Esophagus squamous epithelium (tissue), 5 donors: Measurements from ENCODE around the gene NPPB. TPM values are rescaled to one million over a fixed set of nuclear protein-coding genes. Genes with fewer than 3 reads are reported as not detected.

ENCODE experiments used
- DNase-seq: peaks from one replicate; lab custom pipeline; 2025; lab: John Stamatoyannopoulos, UW
- H3K27ac ChIP-seq, 4 donors: fragments of 200-600 bp; sonication (generic); one replicate each; pipeline ENCODE4 v1.5.1; 2016 to 2019; ENCODE audit warnings: mild to moderate bottlenecking in 1 of 4
- H3K27me3 ChIP-seq, 4 donors: fragments of 200-600 bp; sonication (generic); 1 replicate in 3 of 4; 2 replicates in 1 of 4; pipeline versions ENCODE4 v1.5.1 to v1.6.0; 2017 to 2021; ENCODE audit warnings: antibody characterized with exemption in 1 of 4
- H3K36me3 ChIP-seq, 3 donors: fragments of 200-600 bp; sonication (generic); one replicate each; pipeline ENCODE4 v1.5.1; 2016 to 2019
- H3K4me1 ChIP-seq, 3 donors: fragments of 200-600 bp; sonication (generic); one replicate each; pipeline ENCODE4 v1.5.1; 2017 to 2019
- H3K4me3 ChIP-seq, 4 donors: fragments of 200-600 bp; sonication (generic); 1 replicate in 3 of 4; 2 replicates in 1 of 4; pipeline ENCODE4 v1.5.1; 2016 to 2019; ENCODE audit warnings: mild to moderate bottlenecking in 2 of 4, moderate library complexity in 1 of 4
- H3K9me3 ChIP-seq, 3 donors: fragments of 200-600 bp; sonication (generic); one replicate each; pipeline ENCODE4 v1.5.1; 2016 to 2019
- CTCF ChIP-seq, 6 experiments: fragments of 450-650 bp in 4 of 6; fragments of 200-600 bp in 2 of 6; sonication (generic) in 2 of 6; IDR thresholded peaks; one replicate each; pipeline ENCODE4 v1.5.1; 2016 to 2019; ENCODE audit warnings: antibody characterized with exemption in 6 of 6, mild to moderate bottlenecking in 4 of 6, moderate library complexity in 4 of 6
- POLR2A ChIP-seq, 4 donors: fragments of 450-650 bp; IDR thresholded peaks; one replicate each; pipeline ENCODE4 v1.6.1; 2017; ENCODE audit warnings: antibody characterized with exemption in 4 of 4, mild to moderate bottlenecking in 4 of 4, moderate library complexity in 3 of 4
- WGBS, 2 donors: methylation state at CpG; one replicate each; pipeline ENCODE4 v1.1.5; 2018; 5-methylcytosine and 5-hydroxymethylcytosine counted together
- intact Hi-C: fragments of 100-400 bp; cut with DNase I; formaldehyde crosslinking; loops from one replicate; pipeline ENCODE4 v1.15.0; 2022
- total RNA-seq, 4 donors: library from RNA; depleted of rRNA; stranded (reverse); fragments of >200 nt; gene quantifications; one replicate each; pipeline ENCODE4 v1.1.0, GENCODE V29; 2016
- donor health status: DM: yes; HTN: yes; CAD: no.

Gene NPPB
- total RNA-seq, 4 donors from 2014 or later: not detected

GRCh38 chr1:11893907-11894251 is 35.1 kb upstream of the NPPB start:
- intact Hi-C loops: loop anchor here (10.0 kb wide), 1 partner anchor 49 kb away; the partner anchor contains the start of gene NPPA
- no peak for DNase-seq
- Histone ChIP-seq H3K27me3 (peaks cover 0 to 75% (median 10%) of the 10 kb centered on the region in 4 donors), H3K9me3 (no peaks in the 10 kb centered on the region), H3K36me3 (no peaks in the 10 kb centered on the region), H3K4me3 (no peak overlapping the region), H3K4me1 (no peaks in the 10 kb centered on the region), H3K27ac (no peak overlapping the region)
- TF ChIP-seq CTCF (IDR thresholded peaks at IDR 0.05): peak; percentile 69 to 90 (median 86)
- TF ChIP-seq POLR2A (IDR thresholded peaks at IDR 0.05): no peak
- 0 to 7% methylated on average over 1 to 3 of the region's 5 CpGs for WGBS, 2 donors

- H3K4me3 ChIP-seq: no peak overlapping the region
- no peaks in the 10 kb centered on the region for H3K36me3 ChIP-seq
- H3K4me1 ChIP-seq: no peaks in the 10 kb centered on the region
- no peaks in the 10 kb centered on the region for H3K9me3 ChIP-seq
- intact Hi-C loops: loop anchor here (10.0 kb wide), 1 partner anchor 47 kb away; the partner anchor contains the start of gene NPPA
- 73 to 75% methylated on average over 6 of the region's 6 CpGs for WGBS, 2 donors
- H3K27me3 ChIP-seq: peaks cover 0 to 61% (median 0%) of the 10 kb centered on the region in 4 donors
- TF ChIP-seq POLR2A (IDR thresholded peaks at IDR 0.05) (no peak), CTCF (IDR thresholded peaks at IDR 0.05) (no peak)
- no peak for DNase-seq
- no peak overlapping the region for H3K27ac ChIP-seq
These were observed 32.9 kb upstream of the NPPB start for GRCh38 chr1:11891433-11892186.

GRCh38 chr1:11888877-11889208 is 30.1 kb upstream of the NPPB start:
- Histone ChIP-seq H3K27ac (no peak overlapping the region), H3K27me3 (peaks cover 0 to 40% (median 0%) of the 10 kb centered on the region in 4 donors), H3K9me3 (no peaks in the 10 kb centered on the region), H3K4me1 (no peaks in the 10 kb centered on the region), H3K4me3 (no peak overlapping the region), H3K36me3 (no peaks in the 10 kb centered on the region)
- WGBS, 2 donors: 0% methylated on average over 1 of the region's 3 CpGs; no CpG with 5 or more reads in 1 of the 2 donors
- no peak for TF ChIP-seq POLR2A (IDR thresholded peaks at IDR 0.05)
- TF ChIP-seq CTCF (IDR thresholded peaks at IDR 0.05): no peak
- intact Hi-C loops: no loop called here
- DNase-seq: no peak

GRCh38 chr1:11888206-11888876 is 29.6 kb upstream of the NPPB start:
- no peaks in the 10 kb centered on the region for H3K9me3 ChIP-seq
- no peak overlapping the region for H3K4me3 ChIP-seq
- H3K27me3 ChIP-seq: peaks cover 0 to 36% (median 0%) of the 10 kb centered on the region in 4 donors
- H3K36me3 ChIP-seq: no peaks in the 10 kb centered on the region
- WGBS, 2 donors: 66 to 89% methylated on average over 9 to 12 of the region's 15 CpGs
- no peak overlapping the region for H3K27ac ChIP-seq
- DNase-seq: no peak
- H3K4me1 ChIP-seq: no peaks in the 10 kb centered on the region
- no peak for TF ChIP-seq CTCF (IDR thresholded peaks at IDR 0.05)
- TF ChIP-seq POLR2A (IDR thresholded peaks at IDR 0.05): no peak
- intact Hi-C loops: no loop called here

GRCh38 chr1:11887666-11888007 is 28.9 kb upstream of the NPPB start:
- 60 to 74% methylated on average over 2 to 4 of the region's 7 CpGs for WGBS, 2 donors
- Histone ChIP-seq H3K36me3 (no peaks in the 10 kb centered on the region), H3K4me3 (no peak overlapping the region), H3K27ac (no peak overlapping the region), H3K4me1 (no peaks in the 10 kb centered on the region), H3K9me3 (no peaks in the 10 kb centered on the region), H3K27me3 (peaks cover 0 to 36% (median 0%) of the 10 kb centered on the region in 4 donors)
- TF ChIP-seq CTCF (IDR thresholded peaks at IDR 0.05) (no peak), POLR2A (IDR thresholded peaks at IDR 0.05) (no peak)
- intact Hi-C loops: no loop called here
- no peak for DNase-seq
